ENCODE results near the gene PUSL1.

PUSL1 gene

DNA sequence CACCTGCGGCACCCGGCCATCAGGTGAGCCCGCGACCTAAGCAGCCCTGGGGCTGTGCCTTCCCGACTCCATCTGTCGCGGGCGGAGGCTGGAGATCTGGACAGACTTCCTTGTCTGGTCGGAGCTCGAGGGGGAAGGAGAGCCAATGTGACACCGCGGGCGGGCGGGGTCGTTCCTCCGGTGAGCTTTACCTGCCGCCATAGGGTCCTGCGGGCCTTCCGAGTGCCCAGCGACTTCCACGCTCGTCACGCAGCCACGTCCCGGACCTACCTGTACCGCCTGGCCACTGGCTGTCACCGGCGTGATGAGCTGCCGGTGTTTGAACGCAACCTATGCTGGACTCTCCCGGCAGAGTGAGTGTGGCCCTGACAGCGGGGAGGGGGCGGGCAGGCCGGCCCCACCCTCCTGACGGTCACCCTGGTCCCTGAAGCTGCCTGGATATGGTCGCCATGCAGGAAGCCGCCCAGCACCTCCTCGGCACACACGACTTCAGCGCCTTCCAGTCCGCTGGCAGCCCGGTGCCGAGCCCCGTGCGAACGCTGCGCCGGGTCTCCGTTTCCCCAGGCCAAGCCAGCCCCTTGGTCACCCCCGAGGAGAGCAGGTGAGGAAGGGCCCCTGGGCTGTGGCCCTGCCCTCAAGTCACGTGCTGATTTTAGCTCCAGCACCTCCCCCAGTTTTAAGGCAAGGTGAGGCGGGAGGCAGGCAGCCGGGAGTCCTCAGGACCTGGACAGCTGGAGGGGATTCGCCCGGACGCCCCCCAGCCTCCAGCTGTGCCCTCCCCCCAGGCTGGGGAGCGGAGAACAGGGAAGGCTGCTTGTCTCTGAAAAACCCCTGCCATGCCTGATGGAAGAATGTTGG lies 1.1 kb downstream of the PUSL1 start:
- H3K9me3 Mint-ChIP-seq: no peaks in the 10 kb centered on the region
- peaks cover 6% of the 10 kb centered on the region for H3K36me3 Mint-ChIP-seq (ENCODE audit: low read depth)
- H3K27me3 Mint-ChIP-seq (ENCODE audit: low read depth, poor library complexity): peaks cover 6% of the 10 kb centered on the region
- H3K4me1 Mint-ChIP-seq: peaks cover 26% of the 10 kb centered on the region
- H3K4me3 Mint-ChIP-seq: peak overlapping the region; percentile 77
- peak; percentile 34 for DNase-seq
- no peak overlapping the region for H3K27ac Mint-ChIP-seq
- TF ChIP-seq, protein P1, sequence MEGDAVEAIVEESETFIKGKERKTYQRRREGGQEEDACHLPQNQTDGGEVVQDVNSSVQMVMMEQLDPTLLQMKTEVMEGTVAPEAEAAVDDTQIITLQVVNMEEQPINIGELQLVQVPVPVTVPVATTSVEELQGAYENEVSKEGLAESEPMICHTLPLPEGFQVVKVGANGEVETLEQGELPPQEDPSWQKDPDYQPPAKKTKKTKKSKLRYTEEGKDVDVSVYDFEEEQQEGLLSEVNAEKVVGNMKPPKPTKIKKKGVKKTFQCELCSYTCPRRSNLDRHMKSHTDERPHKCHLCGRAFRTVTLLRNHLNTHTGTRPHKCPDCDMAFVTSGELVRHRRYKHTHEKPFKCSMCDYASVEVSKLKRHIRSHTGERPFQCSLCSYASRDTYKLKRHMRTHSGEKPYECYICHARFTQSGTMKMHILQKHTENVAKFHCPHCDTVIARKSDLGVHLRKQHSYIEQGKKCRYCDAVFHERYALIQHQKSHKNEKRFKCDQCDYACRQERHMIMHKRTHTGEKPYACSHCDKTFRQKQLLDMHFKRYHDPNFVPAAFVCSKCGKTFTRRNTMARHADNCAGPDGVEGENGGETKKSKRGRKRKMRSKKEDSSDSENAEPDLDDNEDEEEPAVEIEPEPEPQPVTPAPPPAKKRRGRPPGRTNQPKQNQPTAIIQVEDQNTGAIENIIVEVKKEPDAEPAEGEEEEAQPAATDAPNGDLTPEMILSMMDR (IDR thresholded peaks at IDR 0.05): no peak

DNA sequence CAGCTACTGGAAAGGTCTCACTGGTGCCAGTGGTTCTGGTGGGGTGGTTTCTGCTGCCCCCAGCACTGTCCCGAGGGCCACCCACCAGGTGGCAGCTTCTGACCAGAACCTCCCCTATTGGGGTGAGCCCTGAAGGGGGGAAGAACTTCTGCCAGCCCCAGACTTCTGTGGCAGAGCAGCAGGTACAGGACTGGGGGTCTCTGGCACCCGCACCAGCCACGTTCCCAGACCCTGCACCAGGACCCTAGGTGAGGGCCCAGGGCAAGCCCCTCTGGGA lies 1.6 kb downstream of the PUSL1 start:
- peaks cover 6% of the 10 kb centered on the region for H3K27me3 Mint-ChIP-seq (ENCODE audit: low read depth, poor library complexity)
- peaks cover 6% of the 10 kb centered on the region for H3K36me3 Mint-ChIP-seq (ENCODE audit: low read depth)
- peaks cover 24% of the 10 kb centered on the region for H3K4me1 Mint-ChIP-seq
- H3K27ac Mint-ChIP-seq: no peak overlapping the region
- TF ChIP-seq, protein P1 (IDR thresholded peaks at IDR 0.05): no peak
- no peaks in the 10 kb centered on the region for H3K9me3 Mint-ChIP-seq
- H3K4me3 Mint-ChIP-seq: no peak overlapping the region
- DNase-seq: no peak

DNA sequence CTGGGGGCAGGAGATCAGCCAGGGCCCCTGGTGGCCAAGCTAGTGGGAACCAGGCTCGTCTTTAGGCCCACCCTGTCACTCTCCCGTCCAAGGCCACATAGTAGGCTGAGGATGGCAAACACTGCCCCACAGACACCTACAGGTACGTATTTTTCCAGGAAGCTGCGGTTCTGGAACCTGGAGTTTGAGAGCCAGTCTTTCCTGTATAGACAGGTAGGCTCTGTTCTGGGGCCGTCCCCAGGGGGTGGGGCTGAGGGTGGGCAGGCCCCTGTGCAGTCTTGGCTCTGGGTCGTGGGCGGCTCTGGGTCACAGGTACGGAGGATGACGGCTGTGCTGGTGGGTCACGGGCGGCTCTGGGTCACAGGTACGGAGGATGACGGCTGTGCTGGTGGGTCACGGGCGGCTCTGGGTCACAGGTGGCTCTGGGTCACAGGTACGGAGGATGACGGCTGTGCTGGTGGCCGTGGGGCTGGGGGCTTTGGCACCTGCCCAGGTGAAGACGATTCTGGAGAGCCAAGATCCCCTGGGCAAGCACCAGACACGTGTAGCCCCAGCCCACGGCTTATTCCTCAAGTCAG lies 2.2 kb downstream of the PUSL1 start:
- peaks cover 6% of the 10 kb centered on the region for H3K27me3 Mint-ChIP-seq (ENCODE audit: low read depth, poor library complexity)
- H3K9me3 Mint-ChIP-seq: no peaks in the 10 kb centered on the region
- TF ChIP-seq, protein P1 (IDR thresholded peaks at IDR 0.05): no peak
- H3K27ac Mint-ChIP-seq: no peak overlapping the region
- H3K4me1 Mint-ChIP-seq: peaks cover 26% of the 10 kb centered on the region
- no peak overlapping the region for H3K4me3 Mint-ChIP-seq
- peaks cover 7% of the 10 kb centered on the region for H3K36me3 Mint-ChIP-seq (ENCODE audit: low read depth)
- no peak for DNase-seq

DNA sequence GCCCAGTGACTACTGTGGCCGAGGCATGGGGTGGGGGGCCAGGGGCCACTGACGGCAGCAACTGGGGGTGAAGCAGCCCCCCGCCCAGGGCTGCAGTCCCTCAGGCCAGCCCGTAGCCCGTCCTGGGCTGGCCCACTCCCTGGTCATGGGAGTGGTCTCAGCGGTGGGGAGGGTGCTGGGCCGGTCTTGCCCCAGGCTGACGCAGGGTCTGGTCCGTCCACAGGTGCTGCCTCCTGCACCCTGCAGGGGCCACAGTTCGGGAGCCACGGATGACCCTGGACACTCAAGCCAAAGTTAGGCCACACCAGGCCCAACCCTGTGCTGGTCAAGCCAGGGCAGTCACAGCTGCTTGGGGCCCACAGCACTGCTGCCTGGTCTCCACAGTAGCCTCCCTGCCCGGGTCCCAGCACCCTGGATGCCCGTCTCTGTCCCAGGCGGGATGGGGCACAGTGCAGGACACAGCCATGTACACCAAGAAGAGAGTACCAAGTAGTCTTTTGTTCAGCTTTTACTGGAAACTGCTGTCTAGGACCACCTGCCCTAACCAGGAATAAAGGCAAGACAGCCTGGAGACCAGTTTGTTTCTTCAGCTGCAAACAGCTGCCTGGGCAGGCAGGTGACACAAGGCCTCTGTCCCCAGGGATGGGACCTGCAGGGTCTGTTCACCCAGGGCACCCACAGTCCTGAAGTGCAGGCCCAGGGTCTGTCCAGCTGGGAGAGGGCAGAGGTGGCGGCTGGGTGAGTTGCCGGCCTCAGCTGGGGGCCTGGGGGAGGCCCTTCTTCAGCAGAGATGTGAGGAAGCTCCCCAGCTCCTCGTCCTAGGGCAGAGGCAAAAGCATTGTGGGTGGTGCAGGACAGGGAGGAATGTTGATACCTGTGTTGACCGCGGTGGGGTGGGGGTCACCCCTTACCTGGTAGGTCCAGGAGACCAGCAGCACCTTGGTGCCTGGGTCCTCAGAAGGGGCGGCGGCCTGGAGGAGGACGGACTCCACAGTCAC lies 3.0 kb downstream of the PUSL1 start:
- no peak for DNase-seq
- Mint-ChIP-seq H3K4me3 (no peak overlapping the region), H3K4me1 (peaks cover 26% of the 10 kb centered on the region), H3K27ac (no peak overlapping the region), H3K27me3 (ENCODE audit: low read depth, poor library complexity) (peaks cover 6% of the 10 kb centered on the region), H3K36me3 (ENCODE audit: low read depth) (peaks cover 14% of the 10 kb centered on the region), H3K9me3 (no peaks in the 10 kb centered on the region)
- TF ChIP-seq, protein P1 (IDR thresholded peaks at IDR 0.05): no peak

DNA sequence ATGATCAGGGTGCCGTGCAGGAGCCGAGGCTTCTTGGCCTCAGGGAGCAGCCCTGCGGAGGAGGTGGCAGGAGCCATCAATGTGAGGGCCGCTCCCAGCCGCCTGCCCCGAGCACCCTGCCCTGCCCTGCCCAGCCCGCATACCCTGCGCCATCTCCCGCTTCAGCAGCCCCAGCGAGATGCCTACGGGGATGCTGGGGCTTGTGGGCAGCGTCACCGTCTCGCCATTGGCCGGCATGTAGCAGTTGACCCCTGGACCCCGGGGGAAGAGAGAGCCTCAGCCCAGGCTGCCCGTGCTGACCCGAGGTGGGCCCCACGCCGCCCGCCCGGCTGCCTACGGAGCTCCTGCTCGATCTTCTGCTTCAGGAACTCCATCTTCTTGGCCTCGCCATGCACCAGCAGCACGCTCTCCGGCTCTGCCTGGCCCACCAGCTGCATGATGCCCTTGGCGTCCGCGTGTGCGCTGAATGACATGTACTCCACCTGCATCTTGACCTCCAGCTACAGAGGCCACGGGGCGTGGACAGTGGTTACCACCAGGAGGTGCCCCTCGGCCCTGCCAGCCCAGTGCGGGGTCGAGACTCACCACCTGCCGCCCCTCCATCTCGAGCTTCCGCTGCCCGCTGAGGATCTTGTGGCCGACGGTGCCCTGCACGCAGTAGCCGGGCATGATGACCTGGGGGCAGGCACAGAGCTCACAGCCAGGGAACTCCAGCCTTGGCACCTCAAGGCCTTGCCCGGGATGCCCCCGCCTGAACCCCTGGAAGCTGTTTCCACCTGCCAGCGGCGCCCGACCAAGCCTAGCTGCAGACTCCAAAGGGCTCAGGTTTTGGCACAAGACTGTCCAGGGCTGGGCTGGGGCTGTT lies 4.3 kb downstream of the PUSL1 start:
- Mint-ChIP-seq H3K4me3 (no peak overlapping the region), H3K4me1 (peaks cover 22% of the 10 kb centered on the region), H3K27me3 (ENCODE audit: low read depth, poor library complexity) (peaks cover 10% of the 10 kb centered on the region), H3K9me3 (no peaks in the 10 kb centered on the region), H3K36me3 (ENCODE audit: low read depth) (peaks cover 20% of the 10 kb centered on the region), H3K27ac (no peak overlapping the region)
- TF ChIP-seq, protein P1 (IDR thresholded peaks at IDR 0.05): no peak
- no peak for DNase-seq
